Gastrocnemius medialis (tissue), 4 donors: Measurements from ENCODE around the gene ACSL6. TPM values are rescaled to one million over a fixed set of nuclear protein-coding genes. Genes with fewer than 3 reads are reported as not detected.

ENCODE experiments used
- ATAC-seq, 2 donors: fragments of 150-250 bp; one replicate each; pipeline ENCODE4 v1.9.1; 2016
- DNase-seq, 2 donors: peaks; one replicate each; pipeline ENCODE4 v3.0.0-alpha.2; 2019
- H3K27ac ChIP-seq, 4 donors: fragments of 200-600 bp; sonication (generic); 1 replicate in 1 of 4; 2 replicates in 3 of 4; pipeline ENCODE4 v1.5.1; 2016 to 2018; ENCODE audit warnings: mild to moderate bottlenecking in 2 of 4, moderate library complexity in 1 of 4
- H3K27me3 ChIP-seq, 3 donors: fragments of 200-600 bp; sonication (generic) in 2 of 3; 1 replicate in 1 of 3; 2 replicates in 2 of 3; pipeline versions ENCODE4 v1.5.1 to v1.6.0; 2016 to 2019; ENCODE audit warnings: mild to moderate bottlenecking in 1 of 3, moderate library complexity in 1 of 3
- H3K36me3 ChIP-seq, 2 donors: fragments of 200-600 bp; sonication (generic) in 1 of 2; one replicate each; pipeline ENCODE4 v1.5.1; 2017 to 2018
- H3K4me1 ChIP-seq, 2 donors: fragments of 200-600 bp; sonication (generic) in 1 of 2; one replicate each; pipeline ENCODE4 v1.5.1; 2016 to 2017; ENCODE audit warnings: mild to moderate bottlenecking in 2 of 2
- H3K4me3 ChIP-seq, 4 donors: fragments of 200-600 bp; sonication (generic) in 3 of 4; 1 replicate in 1 of 4; 2 replicates in 3 of 4; pipeline ENCODE4 v1.5.1; 2016 to 2019; ENCODE audit warnings: mild to moderate bottlenecking in 2 of 4
- H3K9me3 ChIP-seq, 3 donors: fragments of 200-600 bp; sonication (generic) in 2 of 3; 1 replicate in 1 of 3; 2 replicates in 2 of 3; pipeline ENCODE4 v1.5.1; 2016 to 2019
- POLR2A ChIP-seq, 2 donors: fragments of 450-650 bp; IDR thresholded peaks; one replicate each; pipeline ENCODE4 v1.6.1; 2017; ENCODE audit warnings: antibody characterized with exemption in 2 of 2, mild to moderate bottlenecking in 2 of 2, moderate library complexity in 2 of 2
- in situ Hi-C, 4 donors: fragments of 200-750 bp; cut with MboI; loops; one replicate each; pipeline versions ENCODE4 v1.15.0 to v1.8.0; 2017; ENCODE audit warnings: low sequenced_read_pairs in 4 of 4
- intact Hi-C: fragments of 100-400 bp; cut with DNase I; formaldehyde crosslinking; loops from one replicate; pipeline ENCODE4 v1.15.1; 2023; ENCODE audit warnings: low total_unique reads
- total RNA-seq, 4 donors: library from RNA; depleted of rRNA; stranded (reverse); fragments of >200 nt; gene quantifications; one replicate each; pipeline versions ENCODE4 v1.1.0 to v1.2.3, GENCODE V29; 2016
- TF ChIP-seq, protein P1 (sequence below), 5 experiments: fragments of 450-650 bp in 3 of 5; fragments of 200-600 bp in 2 of 5; sonication (generic) in 2 of 5; IDR thresholded peaks in 4 of 5; conservative IDR thresholded peaks in 1 of 5; 1 replicate in 4 of 5; 2 replicates in 1 of 5; pipeline ENCODE4 v1.5.1; 2016 to 2019; ENCODE audit warnings: antibody characterized with exemption in 5 of 5, mild to moderate bottlenecking in 3 of 5, moderate library complexity in 3 of 5

ACSL6 gene
- total RNA-seq, 4 donors from 2014 or later, result 0.29 to 0.71 (median 0.36) TPM

DNA sequence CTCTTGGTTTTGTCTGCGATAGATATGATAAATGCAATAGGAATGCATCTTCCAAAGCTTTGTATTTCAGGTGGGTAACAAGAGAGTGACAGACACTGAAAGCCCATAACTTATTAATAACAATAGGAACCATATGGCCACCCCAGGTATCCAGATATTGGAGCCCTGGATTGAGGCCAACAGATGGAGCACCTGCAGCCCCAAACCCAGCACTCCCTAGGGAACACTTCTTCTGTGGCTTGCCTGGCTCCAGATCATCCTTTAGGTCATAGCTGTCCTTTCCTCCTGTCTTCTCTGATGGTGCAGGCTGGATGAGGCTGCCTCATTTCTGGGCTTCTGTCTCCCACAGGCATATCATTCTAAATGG, 44.0 kb upstream of the ACSL6 start:
- no peak overlapping the region for H3K4me3 ChIP-seq
- in situ Hi-C loops (no loop called here), intact Hi-C loops (no loop called here)
- no peaks in the 10 kb centered on the region for H3K9me3 ChIP-seq
- no peaks in the 10 kb centered on the region for H3K36me3 ChIP-seq
- H3K27me3 ChIP-seq, result peaks cover 0 to 3% (median 0%) of the 10 kb centered on the region in 3 donors
- no peaks in the 10 kb centered on the region for H3K4me1 ChIP-seq
- TF ChIP-seq, protein P1, sequence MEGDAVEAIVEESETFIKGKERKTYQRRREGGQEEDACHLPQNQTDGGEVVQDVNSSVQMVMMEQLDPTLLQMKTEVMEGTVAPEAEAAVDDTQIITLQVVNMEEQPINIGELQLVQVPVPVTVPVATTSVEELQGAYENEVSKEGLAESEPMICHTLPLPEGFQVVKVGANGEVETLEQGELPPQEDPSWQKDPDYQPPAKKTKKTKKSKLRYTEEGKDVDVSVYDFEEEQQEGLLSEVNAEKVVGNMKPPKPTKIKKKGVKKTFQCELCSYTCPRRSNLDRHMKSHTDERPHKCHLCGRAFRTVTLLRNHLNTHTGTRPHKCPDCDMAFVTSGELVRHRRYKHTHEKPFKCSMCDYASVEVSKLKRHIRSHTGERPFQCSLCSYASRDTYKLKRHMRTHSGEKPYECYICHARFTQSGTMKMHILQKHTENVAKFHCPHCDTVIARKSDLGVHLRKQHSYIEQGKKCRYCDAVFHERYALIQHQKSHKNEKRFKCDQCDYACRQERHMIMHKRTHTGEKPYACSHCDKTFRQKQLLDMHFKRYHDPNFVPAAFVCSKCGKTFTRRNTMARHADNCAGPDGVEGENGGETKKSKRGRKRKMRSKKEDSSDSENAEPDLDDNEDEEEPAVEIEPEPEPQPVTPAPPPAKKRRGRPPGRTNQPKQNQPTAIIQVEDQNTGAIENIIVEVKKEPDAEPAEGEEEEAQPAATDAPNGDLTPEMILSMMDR (IDR thresholded peaks at IDR 0.05 in 4 of 5, conservative IDR thresholded peaks at IDR 0.05 in 1 of 5), result no peak
- no peak for TF ChIP-seq POLR2A (IDR thresholded peaks at IDR 0.05)
- ATAC-seq (no peak), DNase-seq (no peak)
- H3K27ac ChIP-seq, result no peak overlapping the region

DNA sequence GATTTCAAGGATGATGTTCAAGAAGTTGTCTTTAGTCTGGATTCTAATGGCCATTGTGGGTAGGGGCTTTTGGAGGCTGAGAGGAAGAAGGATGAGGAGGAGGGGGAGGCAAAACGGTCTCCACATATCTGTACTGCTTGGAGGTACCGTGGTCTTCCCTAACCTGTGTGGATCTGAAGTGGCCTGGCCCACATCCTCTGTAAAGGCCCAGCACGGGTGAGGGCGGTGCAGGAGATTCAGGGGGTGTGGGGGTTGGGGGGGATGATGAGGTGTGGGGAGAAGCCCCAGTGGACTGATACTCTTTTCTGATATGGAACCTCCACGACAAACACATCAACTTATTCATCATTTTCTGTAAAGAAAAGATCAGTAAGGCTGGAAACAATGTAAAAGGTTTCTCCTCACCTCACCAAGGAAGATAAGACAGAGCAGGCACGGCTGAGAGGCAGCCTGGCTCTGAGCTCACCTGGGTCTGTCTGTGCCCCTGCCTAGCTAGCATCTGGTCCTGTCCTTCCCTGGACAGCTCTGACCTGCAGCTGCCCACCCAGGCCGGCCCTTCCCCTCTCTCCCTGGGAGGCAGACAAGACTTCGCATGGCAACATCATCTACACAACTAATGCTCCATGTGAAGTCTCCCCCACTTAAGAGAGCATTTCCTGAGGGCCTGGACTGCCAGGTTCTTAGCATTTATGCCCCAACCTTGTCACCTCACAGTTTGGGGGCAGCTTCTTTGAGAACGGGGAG, 43.4 kb upstream of the ACSL6 start:
- H3K36me3 ChIP-seq, result no peaks in the 10 kb centered on the region
- in situ Hi-C loops, result no loop called here
- ATAC-seq (no peak), DNase-seq (no peak)
- peaks cover 0 to 3% (median 0%) of the 10 kb centered on the region in 3 donors for H3K27me3 ChIP-seq
- H3K9me3 ChIP-seq, result no peaks in the 10 kb centered on the region
- no peak overlapping the region for H3K4me3 ChIP-seq
- no peaks in the 10 kb centered on the region for H3K4me1 ChIP-seq
- no peak overlapping the region for H3K27ac ChIP-seq
- intact Hi-C loops, result no loop called here
- no peak for TF ChIP-seq POLR2A (IDR thresholded peaks at IDR 0.05)
- TF ChIP-seq, protein P1 (IDR thresholded peaks at IDR 0.05 in 4 of 5, conservative IDR thresholded peaks at IDR 0.05 in 1 of 5), result no peak

DNA sequence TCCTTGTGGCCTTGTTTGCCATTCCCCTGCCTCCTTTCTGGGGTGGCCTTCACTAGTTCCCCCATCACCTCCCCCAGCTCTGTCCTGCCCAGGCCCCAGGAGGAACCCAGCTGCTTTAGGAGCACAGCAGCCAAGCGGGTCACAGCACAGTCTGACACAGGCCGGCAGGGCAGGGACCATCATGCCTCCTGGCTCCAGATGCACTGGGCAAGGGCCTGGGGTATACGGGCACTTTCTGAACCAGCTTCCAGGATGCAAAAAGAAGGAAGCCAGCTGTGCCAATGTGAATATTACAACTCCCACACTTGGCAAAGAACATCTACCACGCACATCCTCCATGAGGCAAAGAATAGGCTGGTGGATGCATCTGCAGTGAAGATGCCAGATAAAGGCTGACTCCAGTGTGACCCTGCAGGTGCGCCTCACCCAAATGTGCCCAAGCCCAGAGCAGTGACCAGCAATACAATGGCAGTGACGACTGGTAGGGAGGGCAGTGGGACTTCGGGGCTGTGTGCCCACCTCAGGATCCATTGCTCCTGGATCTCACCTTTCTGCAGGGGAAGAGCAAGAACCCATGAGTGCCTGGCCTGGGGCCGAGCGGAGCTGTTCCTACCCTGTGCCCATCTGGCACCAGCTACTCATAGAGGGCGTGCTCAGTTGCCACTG, 42.7 kb upstream of the ACSL6 start:
- no peaks in the 10 kb centered on the region for H3K36me3 ChIP-seq
- ATAC-seq (no peak), DNase-seq (no peak)
- no peak overlapping the region for H3K4me3 ChIP-seq
- H3K4me1 ChIP-seq, result no peaks in the 10 kb centered on the region
- no peak overlapping the region for H3K27ac ChIP-seq
- intact Hi-C loops, result no loop called here
- H3K9me3 ChIP-seq, result no peaks in the 10 kb centered on the region
- peaks cover 0 to 3% (median 0%) of the 10 kb centered on the region in 3 donors for H3K27me3 ChIP-seq
- in situ Hi-C loops, result no loop called here
- TF ChIP-seq, protein P1 (IDR thresholded peaks at IDR 0.05 in 4 of 5, conservative IDR thresholded peaks at IDR 0.05 in 1 of 5), result no peak
- no peak for TF ChIP-seq POLR2A (IDR thresholded peaks at IDR 0.05)

DNA sequence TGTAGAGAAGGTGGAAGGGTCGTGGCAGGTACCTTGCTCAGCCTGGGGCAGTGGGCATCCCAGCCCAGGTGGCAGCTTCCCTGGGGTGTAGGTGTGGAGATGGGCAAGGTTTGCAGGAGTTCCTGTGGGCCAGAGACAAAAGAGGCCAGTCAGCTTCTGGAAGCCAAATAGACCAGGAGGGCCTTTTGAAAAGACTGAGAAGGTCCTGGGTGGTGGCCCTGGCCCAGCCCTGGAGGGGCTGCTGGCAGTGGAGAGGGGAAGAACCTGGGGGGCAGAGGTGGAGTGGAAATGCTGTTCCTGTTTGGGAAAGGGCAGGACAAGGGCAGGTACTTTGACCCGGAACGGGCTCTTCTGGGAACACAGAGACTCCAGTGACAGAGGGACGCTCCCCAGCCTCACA, 42.0 kb upstream of the ACSL6 start:
- ATAC-seq, result no peak
- Histone ChIP-seq H3K4me3 (no peak overlapping the region), H3K4me1 (no peaks in the 10 kb centered on the region), H3K27me3 (peaks cover 0 to 3% (median 0%) of the 10 kb centered on the region in 3 donors), H3K27ac (no peak overlapping the region), H3K36me3 (no peaks in the 10 kb centered on the region), H3K9me3 (no peaks in the 10 kb centered on the region)
- TF ChIP-seq, protein P1 (IDR thresholded peaks at IDR 0.05 in 4 of 5, conservative IDR thresholded peaks at IDR 0.05 in 1 of 5), result no peak
- no peak for TF ChIP-seq POLR2A (IDR thresholded peaks at IDR 0.05)
- DNase-seq, result no peak
- in situ Hi-C loops (no loop called here), intact Hi-C loops (no loop called here)
